ENCODE measurements around the gene AHSG. TPM values are rescaled to one million over a fixed set of nuclear protein-coding genes. Genes with fewer than 3 reads are reported as not detected.

Gene AHSG
- total RNA-seq, 1 experiment from 2014 or later: 1.6 TPM

DNA sequence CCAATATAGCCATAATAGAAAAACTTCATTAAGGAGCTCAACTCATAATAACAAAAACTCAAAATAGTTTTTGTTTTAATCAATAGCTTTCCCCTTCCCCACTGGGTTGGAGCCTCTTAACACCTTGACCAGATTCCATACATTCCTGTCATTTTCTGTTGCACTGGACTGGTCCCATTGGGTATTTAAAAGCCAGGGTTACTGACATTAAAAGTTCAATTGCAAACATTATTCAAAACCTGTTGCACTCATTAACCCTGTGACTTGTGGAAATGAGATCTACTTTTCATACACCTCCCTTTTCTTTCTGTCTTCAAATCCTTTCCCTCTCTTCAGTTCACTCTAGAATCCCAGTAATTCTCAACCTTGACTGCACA, 51.2 kb downstream of the AHSG start:
- Histone ChIP-seq H3K9me3 (ENCODE audit: control insufficient read depth in 1 of 2, insufficient read depth in 1 of 2, low read depth in 1 of 2, low read length in 2 of 2) (no peaks in the 10 kb centered on the region), H4K20me1 (ENCODE audit: insufficient read depth) (no peaks in the 10 kb centered on the region), H3K4me1 (ENCODE audit: control insufficient read depth in 1 of 2, insufficient read depth in 2 of 2, low read length in 2 of 2) (peaks cover 0 to 8% of the 10 kb centered on the region in 2 experiments; a peak in 1 of 4 replicates), H3K27me3 (ENCODE audit: insufficient read depth, low read length) (no peaks in the 10 kb centered on the region), H2AFZ (ENCODE audit: low read depth, low read length, poor library complexity, severe bottlenecking) (no peak overlapping the region), H3K9me2 (ENCODE audit: insufficient read depth) (no peaks in the 10 kb centered on the region), H3K27ac (ENCODE audit: low read depth, low read length) (no peak overlapping the region), H3K9ac (ENCODE audit: low read length) (no peak overlapping the region), H3K79me2 (ENCODE audit: insufficient read depth, low read length) (no peaks in the 10 kb centered on the region), H3K36me3 (ENCODE audit: control insufficient read depth in 1 of 2, insufficient read depth in 2 of 2, low read length in 2 of 2) (no peaks in the 10 kb centered on the region), H3K4me2 (ENCODE audit: low read length) (no peak overlapping the region), H3K4me3 (replicated peaks in 1 of 2; ENCODE audit: low read depth in 1 of 2, low read length in 2 of 2) (no peak overlapping the region)
- intact Hi-C loops (cut with micrococcal nuclease): no loop called here
- DNase-seq (ENCODE audit: low read depth, low spot score): no peak
- CTCF ChIA-PET: no interaction called here
- RAD21 ChIA-PET (ENCODE audit: low non-redundant PET in 1 of 2, low total read pairs in 2 of 2, uncharacterized antibody in 2 of 2, unreplicated experiment in 2 of 2): no interaction called here
- BruUV-seq (replicated peaks): no TSS peak
- TF ChIP-seq, protein P1, sequence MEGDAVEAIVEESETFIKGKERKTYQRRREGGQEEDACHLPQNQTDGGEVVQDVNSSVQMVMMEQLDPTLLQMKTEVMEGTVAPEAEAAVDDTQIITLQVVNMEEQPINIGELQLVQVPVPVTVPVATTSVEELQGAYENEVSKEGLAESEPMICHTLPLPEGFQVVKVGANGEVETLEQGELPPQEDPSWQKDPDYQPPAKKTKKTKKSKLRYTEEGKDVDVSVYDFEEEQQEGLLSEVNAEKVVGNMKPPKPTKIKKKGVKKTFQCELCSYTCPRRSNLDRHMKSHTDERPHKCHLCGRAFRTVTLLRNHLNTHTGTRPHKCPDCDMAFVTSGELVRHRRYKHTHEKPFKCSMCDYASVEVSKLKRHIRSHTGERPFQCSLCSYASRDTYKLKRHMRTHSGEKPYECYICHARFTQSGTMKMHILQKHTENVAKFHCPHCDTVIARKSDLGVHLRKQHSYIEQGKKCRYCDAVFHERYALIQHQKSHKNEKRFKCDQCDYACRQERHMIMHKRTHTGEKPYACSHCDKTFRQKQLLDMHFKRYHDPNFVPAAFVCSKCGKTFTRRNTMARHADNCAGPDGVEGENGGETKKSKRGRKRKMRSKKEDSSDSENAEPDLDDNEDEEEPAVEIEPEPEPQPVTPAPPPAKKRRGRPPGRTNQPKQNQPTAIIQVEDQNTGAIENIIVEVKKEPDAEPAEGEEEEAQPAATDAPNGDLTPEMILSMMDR (IDR thresholded peaks at IDR 0.05 in 2 of 3, conservative IDR thresholded peaks at IDR 0.05 in 1 of 3; ENCODE audit: borderline replicate concordance in 1 of 3, insufficient read depth in 1 of 3, low read depth in 2 of 3, low read length in 2 of 3): no peak
- TF ChIP-seq FOSL1 (IDR thresholded peaks at IDR 0.05; ENCODE audit: low read depth) (no peak), SRF (IDR thresholded peaks at IDR 0.05; ENCODE audit: low read depth) (no peak), EGR1 (IDR thresholded peaks at IDR 0.05; ENCODE audit: low read depth) (no peak), POLR2AphosphoS5 (IDR thresholded peaks at IDR 0.05; ENCODE audit: low read depth, low read length) (no peak), RAD21 (IDR thresholded peaks at IDR 0.05; ENCODE audit: low read depth) (no peak)
- ATAC-seq: no peak
- POLR2A ChIA-PET: no interaction called here

DNA sequence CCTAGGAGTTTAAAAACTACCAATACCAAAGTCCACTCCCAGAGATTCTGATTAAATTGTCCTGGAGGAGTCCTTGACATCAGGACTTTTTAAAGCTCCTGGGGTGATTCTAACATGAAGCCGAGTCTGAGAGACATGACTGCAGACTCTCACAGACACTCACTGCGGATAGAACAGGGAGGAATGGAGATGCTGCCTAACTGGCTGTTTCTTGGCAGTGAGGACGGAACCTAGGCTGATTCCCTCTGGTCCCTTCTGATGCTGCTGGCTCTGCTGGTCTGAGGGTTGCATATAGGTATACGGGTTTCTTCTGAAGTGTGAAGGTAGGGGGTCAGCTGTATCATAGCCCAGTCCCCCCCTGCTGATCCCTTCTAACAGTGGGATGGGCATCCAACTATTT, 51.6 kb downstream of the AHSG start:
- Histone ChIP-seq H3K27me3 (ENCODE audit: insufficient read depth, low read length) (no peaks in the 10 kb centered on the region), H3K36me3 (ENCODE audit: control insufficient read depth in 1 of 2, insufficient read depth in 2 of 2, low read length in 2 of 2) (no peaks in the 10 kb centered on the region), H3K4me3 (replicated peaks in 1 of 2; ENCODE audit: low read depth in 1 of 2, low read length in 2 of 2) (no peak overlapping the region), H3K79me2 (ENCODE audit: insufficient read depth, low read length) (no peaks in the 10 kb centered on the region), H2AFZ (ENCODE audit: low read depth, low read length, poor library complexity, severe bottlenecking) (no peak overlapping the region), H3K9me2 (ENCODE audit: insufficient read depth) (no peaks in the 10 kb centered on the region), H3K27ac (ENCODE audit: low read depth, low read length) (no peak overlapping the region), H3K9me3 (ENCODE audit: control insufficient read depth in 1 of 2, insufficient read depth in 1 of 2, low read depth in 1 of 2, low read length in 2 of 2) (no peaks in the 10 kb centered on the region), H3K4me1 (ENCODE audit: control insufficient read depth in 1 of 2, insufficient read depth in 2 of 2, low read length in 2 of 2) (peaks cover 0 to 12% of the 10 kb centered on the region in 2 experiments; a peak in 3 of 4 replicates), H3K4me2 (ENCODE audit: low read length) (no peak overlapping the region), H3K9ac (ENCODE audit: low read length) (no peak overlapping the region), H4K20me1 (ENCODE audit: insufficient read depth) (no peaks in the 10 kb centered on the region)
- DNase-seq (ENCODE audit: low read depth, low spot score): no peak
- no peak for ATAC-seq
- no TSS peak for BruUV-seq (replicated peaks)
- CTCF ChIA-PET: no interaction called here
- RAD21 ChIA-PET (ENCODE audit: low non-redundant PET in 1 of 2, low total read pairs in 2 of 2, uncharacterized antibody in 2 of 2, unreplicated experiment in 2 of 2): no interaction called here
- POLR2A ChIA-PET: no interaction called here
- intact Hi-C loops (cut with micrococcal nuclease): no loop called here
- TF ChIP-seq YY1 (IDR thresholded peaks at IDR 0.05; ENCODE audit: extremely low read depth, insufficient replicate concordance, low read depth, low read length) (no peak), EZH2phosphoT487 (IDR thresholded peaks at IDR 0.05; ENCODE audit: borderline replicate concordance) (no peak), ELF1 (IDR thresholded peaks at IDR 0.05; ENCODE audit: borderline replicate concordance, low read depth) (no peak), ZFX (IDR thresholded peaks at IDR 0.05) (no peak), TCF7L2 (IDR thresholded peaks at IDR 0.05; ENCODE audit: borderline replicate concordance, extremely low read depth, insufficient read depth, insufficient read length) (no peak), POLR2AphosphoS5 (IDR thresholded peaks at IDR 0.05; ENCODE audit: low read depth, low read length) (no peak), EZH2 (IDR thresholded peaks at IDR 0.05) (no peak)
- TF ChIP-seq, protein P2, sequence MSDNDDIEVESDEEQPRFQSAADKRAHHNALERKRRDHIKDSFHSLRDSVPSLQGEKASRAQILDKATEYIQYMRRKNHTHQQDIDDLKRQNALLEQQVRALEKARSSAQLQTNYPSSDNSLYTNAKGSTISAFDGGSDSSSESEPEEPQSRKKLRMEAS (IDR thresholded peaks at IDR 0.05): no peak
- TF ChIP-seq, protein P3, sequence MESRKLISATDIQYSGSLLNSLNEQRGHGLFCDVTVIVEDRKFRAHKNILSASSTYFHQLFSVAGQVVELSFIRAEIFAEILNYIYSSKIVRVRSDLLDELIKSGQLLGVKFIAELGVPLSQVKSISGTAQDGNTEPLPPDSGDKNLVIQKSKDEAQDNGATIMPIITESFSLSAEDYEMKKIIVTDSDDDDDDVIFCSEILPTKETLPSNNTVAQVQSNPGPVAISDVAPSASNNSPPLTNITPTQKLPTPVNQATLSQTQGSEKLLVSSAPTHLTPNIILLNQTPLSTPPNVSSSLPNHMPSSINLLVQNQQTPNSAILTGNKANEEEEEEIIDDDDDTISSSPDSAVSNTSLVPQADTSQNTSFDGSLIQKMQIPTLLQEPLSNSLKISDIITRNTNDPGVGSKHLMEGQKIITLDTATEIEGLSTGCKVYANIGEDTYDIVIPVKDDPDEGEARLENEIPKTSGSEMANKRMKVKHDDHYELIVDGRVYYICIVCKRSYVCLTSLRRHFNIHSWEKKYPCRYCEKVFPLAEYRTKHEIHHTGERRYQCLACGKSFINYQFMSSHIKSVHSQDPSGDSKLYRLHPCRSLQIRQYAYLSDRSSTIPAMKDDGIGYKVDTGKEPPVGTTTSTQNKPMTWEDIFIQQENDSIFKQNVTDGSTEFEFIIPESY (IDR thresholded peaks at IDR 0.05; ENCODE audit: extremely low read depth, insufficient replicate concordance, low read length): no peak
- TF ChIP-seq, protein P1 (IDR thresholded peaks at IDR 0.05 in 2 of 3, conservative IDR thresholded peaks at IDR 0.05 in 1 of 3; ENCODE audit: borderline replicate concordance in 1 of 3, insufficient read depth in 1 of 3, low read depth in 2 of 3, low read length in 2 of 3): no peak

All from HCT116 (cell line).